Retinal pigment epithelial cell (primary cell): ENCODE data around the gene OR13F1.
A peak's percentile ranks its signal among the peaks of the same experiment; 100 is the strongest.

Experiments
- DNase-seq: peaks from one replicate; pipeline ENCODE4 v3.0.0-alpha.2; 2010; ENCODE audit warnings: low read depth
- H3K4me3 ChIP-seq: 2 replicates; pipeline ENCODE4 v1.5.1; 2011; ENCODE audit warnings: mild to moderate bottlenecking, low read length, control low read depth, moderate library complexity
- TF ChIP-seq, protein P1 (sequence below): conservative IDR thresholded peaks from 2 replicates; pipeline ENCODE4 v1.5.1; 2011; ENCODE audit warnings: low read depth, low read length, control low read depth, inconsistent platforms

The OR13F1 gene

DNA sequence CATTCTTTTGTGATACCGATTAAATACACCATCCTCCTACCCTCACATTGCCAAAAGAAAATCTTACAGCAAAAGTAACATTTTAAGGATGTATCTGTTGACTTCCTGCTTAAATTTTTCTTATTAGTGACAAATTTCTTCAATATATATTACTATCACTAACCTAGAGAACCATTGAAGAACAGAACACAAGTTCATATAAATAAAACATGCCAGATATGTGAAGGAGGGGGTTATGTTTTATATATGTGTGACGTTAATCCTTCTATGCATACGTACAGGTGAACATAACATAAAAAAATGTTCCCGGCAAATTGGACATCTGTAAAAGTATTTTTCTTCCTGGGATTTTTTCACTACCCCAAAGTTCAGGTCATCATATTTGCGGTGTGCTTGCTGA is at the start of gene OR13F1:
TSS of gene OR13F1 (plus strand) at position 301 of the 400 bp plus-strand sequence. CDS start at position 301, 0 bp downstream.
- no peak for DNase-seq
- TF ChIP-seq, protein P1, sequence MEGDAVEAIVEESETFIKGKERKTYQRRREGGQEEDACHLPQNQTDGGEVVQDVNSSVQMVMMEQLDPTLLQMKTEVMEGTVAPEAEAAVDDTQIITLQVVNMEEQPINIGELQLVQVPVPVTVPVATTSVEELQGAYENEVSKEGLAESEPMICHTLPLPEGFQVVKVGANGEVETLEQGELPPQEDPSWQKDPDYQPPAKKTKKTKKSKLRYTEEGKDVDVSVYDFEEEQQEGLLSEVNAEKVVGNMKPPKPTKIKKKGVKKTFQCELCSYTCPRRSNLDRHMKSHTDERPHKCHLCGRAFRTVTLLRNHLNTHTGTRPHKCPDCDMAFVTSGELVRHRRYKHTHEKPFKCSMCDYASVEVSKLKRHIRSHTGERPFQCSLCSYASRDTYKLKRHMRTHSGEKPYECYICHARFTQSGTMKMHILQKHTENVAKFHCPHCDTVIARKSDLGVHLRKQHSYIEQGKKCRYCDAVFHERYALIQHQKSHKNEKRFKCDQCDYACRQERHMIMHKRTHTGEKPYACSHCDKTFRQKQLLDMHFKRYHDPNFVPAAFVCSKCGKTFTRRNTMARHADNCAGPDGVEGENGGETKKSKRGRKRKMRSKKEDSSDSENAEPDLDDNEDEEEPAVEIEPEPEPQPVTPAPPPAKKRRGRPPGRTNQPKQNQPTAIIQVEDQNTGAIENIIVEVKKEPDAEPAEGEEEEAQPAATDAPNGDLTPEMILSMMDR, result no peak
- H3K4me3 ChIP-seq, result no peak within 1 kb of the TSS

- H3K4me3 ChIP-seq, result no peak overlapping the region
- TF ChIP-seq, protein P1, result no peak
- no peak for DNase-seq
These were observed 47.2 kb upstream of the OR13F1 start for GRCh38 chr9:104456831-104457230.

DNA sequence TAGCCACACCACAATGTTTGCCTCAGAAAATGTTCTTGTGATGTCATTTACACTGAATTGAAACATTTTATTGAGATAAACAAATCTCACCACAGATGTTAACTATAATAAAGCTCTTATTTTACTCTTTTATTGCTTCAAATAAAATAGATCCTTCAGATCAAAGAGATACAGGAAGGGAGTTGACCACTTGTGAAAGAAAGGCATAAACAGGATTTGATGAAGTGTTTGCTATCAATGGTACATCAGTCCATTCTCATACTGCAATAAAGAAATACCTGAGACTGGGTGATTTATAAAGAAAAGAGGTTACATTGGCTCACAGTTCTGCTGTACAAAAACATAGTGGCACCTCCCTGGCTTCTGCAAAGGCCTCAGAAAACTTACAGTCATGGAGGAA is 40.2 kb upstream of the OR13F1 start:
- no peak for DNase-seq
- TF ChIP-seq, protein P1, result no peak
- H3K4me3 ChIP-seq, result no peak overlapping the region

GRCh38 chr9:104468261-104468660 is 35.8 kb upstream of the OR13F1 start:
- no peak for DNase-seq
- TF ChIP-seq, protein P1, result no peak

DNA sequence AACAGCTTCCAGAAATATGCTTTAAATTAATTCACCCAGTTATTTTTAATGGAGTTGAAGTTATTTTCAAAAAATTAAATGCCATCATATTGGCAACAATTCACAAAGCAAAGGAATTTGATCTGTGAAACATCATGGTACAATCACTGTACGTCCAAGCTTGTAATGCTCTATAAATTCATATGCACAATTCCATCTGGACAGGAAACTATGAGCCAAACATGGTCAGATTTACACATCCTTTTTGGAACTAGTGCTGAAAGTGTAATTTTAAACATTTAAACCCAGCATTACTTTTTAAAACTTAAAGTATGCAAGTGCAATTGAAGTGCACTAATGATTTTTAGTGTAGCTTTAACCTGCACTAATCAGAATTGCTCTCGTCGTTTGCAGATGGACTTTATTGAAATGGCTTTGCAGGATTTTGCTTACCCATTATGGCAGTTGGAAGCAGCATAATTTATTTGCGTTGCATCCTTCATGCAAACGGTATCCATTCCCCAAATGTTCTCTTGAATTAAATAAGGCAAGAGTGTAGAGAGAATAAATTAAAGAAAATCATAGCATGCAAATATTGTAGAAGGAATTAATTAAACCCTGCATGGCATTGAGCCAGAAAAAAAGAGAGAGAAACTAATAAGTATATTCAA is 21.0 kb upstream of the OR13F1 start:
- H3K4me3 ChIP-seq, result no peak overlapping the region
- TF ChIP-seq, protein P1, result no peak
- DNase-seq, result no peak

More at GRCh38 chr9:104468261-104468660, 35.8 kb upstream of the OR13F1 start:
- no peak overlapping the region for H3K4me3 ChIP-seq

DNA sequence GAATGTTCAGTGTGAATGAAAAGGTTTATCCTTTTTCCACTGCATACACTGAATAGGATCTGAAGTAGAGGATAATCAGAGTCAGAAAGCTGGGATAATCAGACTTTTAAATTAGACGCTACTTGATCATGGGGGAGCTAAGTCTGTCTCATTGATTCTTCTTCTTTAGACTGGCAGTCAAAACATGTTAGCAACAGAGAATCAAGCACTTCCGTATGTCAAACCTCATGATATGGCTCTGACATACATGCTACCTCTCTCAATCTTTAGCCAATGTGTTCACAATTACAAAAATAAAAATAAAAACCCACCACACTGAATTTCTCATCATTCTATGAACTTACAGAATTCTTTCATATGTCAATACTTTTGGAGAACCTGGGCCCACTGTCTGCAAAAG is 19.0 kb upstream of the OR13F1 start:
- no peak for DNase-seq
- TF ChIP-seq, protein P1, result no peak
- H3K4me3 ChIP-seq, result no peak overlapping the region

DNA sequence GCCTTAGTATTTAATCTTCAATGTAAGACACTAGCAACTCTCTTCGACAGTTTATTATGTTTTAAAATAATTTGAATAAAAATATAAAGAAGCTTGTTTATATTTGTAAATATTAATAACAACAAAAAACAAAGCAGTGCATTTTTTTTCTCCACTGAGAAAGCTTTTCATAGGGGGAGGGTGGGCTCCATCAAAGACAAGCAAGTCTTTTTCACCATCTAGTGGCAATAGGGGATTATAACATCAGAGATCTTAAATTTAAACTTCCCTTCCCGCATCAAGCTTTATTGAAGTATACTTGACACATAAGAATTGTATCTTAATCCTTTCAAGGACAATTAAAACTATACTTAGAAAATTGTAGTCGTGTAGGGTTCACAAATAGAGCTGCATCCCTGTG is 9.3 kb upstream of the OR13F1 start:
- DNase-seq, result no peak
- TF ChIP-seq, protein P1, result peak; percentile 42
- no peak overlapping the region for H3K4me3 ChIP-seq
